HPDE6-E6E7 (cell line): ENCODE results near the gene ITFG1.
"Not testable (repeated sequence)": the region's sequence is repeated elsewhere in the genome, so short reads cannot be mapped to it uniquely, and the experiment has no call there.

Source experiments
- DNase-seq: peaks from one replicate; pipeline ENCODE4 v3.0.0; 2011; ENCODE audit warnings: missing footprints; ENCODE audit errors: extremely low spot score

Gene ITFG1

GRCh38 chr16:47156680-47157215, 304.1 kb downstream of the ITFG1 start:
- no peak for DNase-seq

GRCh38 chr16:47152501-47152900, 308.4 kb downstream of the ITFG1 start:
- DNase-seq = not testable (repeated sequence)

DNA sequence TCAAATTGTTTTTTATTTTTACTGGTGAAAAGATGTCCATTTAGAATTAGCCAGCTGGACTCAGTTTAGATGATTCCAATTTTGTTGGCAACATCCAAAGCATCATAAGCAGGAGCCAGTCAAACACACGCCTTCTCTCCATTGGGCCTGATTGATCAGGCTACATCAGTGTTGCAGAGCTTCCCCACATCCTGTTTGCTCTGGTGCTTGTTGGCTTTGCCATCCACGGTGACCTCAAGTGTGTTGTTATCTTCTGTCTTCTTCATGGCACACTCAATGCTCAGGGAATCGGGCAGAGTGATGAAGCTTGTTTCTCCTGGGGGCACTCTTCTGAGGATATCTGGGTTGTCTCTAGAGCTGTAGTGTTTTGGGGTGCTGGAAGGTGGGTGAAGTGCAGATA, 310.8 kb downstream of the ITFG1 start:
- DNase-seq = no peak

- DNase-seq = no peak
These were observed 316.3 kb downstream of the ITFG1 start for GRCh38 chr16:47144559-47144877.

GRCh38 chr16:47143677-47144558, 316.9 kb downstream of the ITFG1 start, which contains the start of gene NETO2:
Gene NETO2, minus strand, starts transcription at chr16:47143945. Its CDS starts 333 bp downstream, at chr16:47143612.
- DNase-seq = peak; percentile 57

DNA sequence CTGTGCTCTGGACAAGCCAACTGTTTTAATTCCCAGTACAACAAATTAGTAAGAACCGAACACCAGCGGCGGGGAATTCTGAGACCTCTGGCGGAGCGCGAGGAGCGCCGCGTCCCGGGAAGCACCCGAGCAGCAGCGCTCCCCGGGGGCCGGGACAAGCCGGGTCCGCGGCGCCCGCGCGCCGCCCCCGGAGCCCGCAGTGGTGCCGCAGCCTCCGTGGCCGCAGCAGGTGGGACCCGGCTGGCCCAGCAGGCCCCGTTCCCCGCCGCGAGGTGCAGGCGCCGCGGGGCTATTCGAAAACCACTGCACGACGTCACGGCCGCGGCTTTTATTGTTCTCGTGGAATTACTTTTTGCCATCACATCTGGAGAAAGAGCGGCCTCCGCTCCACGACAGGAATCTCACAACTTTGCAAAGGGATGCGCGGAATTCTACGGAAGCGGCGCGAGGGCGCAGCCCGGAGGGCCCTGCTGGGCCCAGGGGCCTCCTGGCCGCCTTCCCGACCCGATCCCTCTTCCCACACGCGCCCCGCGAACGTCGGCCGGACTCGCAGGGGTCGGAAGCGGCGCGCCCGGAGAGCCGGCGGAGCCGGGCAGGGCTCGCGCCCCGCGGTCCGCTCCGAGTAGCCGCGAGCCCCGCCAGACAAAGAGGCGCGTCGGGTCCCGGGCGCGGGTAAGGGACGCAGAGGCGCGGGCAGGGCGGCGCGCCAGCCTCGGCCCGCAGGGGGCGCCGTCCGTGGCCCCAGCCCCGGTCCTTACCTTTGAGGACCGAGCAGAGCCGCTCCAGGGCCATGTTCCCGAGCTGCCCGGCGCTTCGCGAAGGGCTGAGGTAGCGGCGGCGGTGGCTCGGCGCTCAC, 317.8 kb downstream of the ITFG1 start:
- DNase-seq = peak; percentile 75

DNA sequence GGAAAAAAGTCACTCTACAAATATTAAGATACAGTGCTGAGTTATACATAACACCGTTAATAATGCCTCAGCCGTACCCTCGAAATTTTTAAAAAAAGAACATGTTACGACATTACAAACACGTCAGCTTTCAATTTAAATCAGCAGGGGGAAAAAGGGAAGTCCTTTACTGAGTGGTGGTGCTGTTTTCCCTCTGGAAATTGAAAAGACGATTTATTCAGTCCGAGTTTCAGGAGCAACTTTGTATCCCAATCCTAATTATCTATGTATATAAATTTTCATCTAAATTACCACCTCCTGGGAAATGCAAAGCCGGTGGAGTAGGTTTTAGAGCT, 318.4 kb downstream of the ITFG1 start:
- no peak for DNase-seq

DNA sequence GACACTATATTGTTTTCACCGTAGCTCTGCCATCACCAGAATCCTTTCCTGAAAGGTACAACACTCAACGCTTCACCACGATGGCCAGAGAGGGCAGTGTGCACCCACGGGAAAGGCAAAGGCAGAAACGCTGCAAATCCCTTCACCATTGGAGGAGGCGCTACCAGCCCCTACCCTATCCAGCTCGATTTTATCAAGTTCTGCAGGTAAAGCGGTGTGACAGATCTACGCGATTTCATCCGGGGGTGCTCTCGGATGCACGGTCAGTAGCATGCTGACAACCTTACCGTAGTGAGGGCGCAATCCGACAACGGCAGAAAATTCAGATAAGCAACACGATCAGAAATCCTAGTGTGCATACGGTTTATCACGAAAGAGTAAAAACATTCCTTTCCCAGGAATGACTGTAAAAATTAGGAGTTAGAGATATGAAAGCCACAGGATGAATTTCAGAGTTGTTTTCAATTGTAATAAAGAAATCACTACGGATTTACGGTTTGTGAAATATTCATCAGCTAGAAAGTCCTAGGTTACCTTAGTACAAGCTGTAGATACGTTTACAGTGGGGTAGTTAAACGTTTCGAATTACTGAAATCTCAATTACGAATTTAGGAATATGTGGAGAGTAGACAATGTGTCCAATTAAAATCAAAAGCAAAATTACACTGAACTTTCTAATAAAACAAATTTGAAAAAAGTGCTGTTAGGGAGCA, 318.9 kb downstream of the ITFG1 start:
- DNase-seq = peak; percentile 82

DNA sequence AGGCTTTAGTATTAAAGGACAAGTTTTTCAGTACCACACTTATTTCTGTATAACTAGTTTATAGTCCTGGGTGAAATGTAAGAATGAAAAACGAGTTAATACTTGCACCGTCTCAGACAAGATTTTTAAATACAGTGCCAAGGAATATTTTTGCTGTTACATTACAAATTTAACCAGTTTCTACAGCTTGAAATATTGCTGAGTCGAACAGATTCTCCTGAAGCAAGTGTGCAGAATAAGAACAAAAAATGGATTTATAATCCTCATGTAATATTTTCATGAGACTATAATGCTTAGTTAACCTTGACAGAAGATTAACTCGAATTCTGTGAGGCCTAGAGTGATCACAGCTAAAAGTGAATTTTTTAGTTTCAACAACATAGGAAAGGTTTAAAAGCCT, 320.2 kb downstream of the ITFG1 start:
- no peak for DNase-seq

DNA sequence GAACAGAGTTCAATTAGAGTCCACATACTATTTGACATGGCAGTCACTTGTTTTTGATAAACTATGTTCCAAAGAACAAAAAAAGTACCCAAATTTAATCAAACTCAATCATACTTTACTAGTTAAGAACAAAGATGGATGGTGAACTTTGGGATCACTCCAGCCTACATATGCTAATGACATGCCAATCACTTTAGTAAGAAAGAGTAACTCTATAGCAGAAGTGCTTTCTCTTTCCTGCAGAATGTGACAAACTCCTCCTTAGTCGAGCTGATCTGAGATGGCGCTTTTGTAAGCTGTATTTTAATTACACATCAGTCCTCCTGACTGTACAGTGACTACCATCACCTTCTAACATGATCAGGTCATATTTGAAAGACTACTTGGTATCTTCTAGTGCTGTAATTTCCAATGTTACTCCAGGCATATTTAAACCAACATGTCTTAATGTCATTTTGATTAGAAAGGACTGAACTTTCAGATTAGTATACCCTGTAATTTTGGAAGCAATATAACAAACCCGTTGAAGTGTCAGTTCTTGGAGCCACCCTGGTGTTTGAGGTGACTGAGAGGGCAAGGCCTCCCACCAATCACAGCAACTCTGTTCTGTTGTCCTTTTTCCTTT, 321.2 kb downstream of the ITFG1 start:
- DNase-seq = no peak

GRCh38 chr16:47137925-47138324, 322.9 kb downstream of the ITFG1 start:
- not testable (repeated sequence) for DNase-seq

DNA sequence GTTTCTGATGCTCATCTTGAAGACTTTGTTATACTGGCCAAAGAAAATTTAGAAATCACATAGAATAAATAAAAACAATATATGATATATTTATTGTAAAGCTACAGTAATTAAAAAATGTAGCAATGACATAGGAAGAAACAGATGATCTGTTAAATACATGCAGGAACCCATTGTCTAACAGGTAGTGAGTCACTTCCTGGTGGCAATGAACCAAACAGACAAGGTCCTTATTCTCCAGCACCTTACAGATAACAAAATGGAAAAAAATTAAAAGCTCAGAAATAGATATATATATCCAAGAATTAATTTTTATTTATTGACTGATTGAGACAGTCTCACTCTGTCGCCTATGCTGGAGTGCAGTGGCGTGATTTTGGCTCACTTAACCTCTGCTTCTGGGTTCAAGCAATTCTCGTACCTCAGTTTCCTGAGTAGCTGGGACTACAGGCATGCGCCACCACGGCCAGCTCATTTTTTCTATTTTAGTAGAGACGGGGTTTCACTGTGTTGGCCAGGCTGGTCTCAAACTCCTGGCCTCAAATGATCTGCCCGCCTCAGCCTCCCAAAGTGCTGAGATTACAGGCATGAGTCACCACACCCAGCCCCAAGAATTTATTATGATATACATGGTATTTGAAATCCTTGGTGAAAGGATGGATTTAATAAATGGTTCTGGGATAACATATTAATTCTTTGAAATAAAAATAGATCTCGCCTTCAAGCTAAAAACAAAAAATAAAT, 324.6 kb downstream of the ITFG1 start:
- peak; percentile 39 for DNase-seq

DNA sequence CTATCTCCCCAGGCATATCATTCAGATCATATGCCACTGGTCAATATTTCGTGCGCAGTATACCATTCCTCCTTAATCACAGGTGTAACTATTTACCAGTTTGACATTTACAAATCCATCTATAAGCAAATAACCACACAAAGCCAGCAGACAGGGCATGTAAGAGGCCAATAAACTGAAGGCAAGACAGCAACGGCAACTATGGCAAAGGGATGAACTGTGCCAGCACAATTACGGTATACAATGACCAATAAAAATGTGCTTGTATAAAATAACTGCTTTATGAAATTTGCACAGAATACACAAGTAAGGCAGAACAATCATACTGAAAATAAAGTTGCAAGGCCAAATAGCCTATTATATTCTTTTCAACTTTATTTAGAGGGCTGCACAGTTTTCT, 326.3 kb downstream of the ITFG1 start:
- no peak for DNase-seq

DNA sequence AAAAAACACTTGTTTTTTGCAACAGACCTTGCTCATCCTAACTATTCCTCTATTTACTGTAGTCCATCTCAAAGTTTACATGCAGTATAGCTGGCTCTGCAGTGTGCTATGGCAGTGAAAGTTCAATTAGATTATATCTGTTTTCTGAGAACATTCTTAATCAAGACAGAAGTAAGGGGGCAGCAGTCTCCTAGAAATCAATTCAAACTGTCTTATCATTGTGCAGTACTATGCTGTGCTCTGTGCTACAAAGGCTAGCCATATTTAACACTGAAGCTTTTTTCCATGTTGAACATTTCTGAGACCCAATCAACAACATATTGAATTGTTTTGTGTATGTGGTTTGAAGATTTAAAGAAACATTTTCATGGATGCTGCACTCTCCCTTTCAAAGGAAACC, 328.6 kb downstream of the ITFG1 start:
- DNase-seq = no peak

- no peak for DNase-seq
These were observed 331.0 kb downstream of the ITFG1 start for GRCh38 chr16:47129755-47130435.

GRCh38 chr16:47127541-47127940, 333.3 kb downstream of the ITFG1 start:
- DNase-seq = no peak

DNA sequence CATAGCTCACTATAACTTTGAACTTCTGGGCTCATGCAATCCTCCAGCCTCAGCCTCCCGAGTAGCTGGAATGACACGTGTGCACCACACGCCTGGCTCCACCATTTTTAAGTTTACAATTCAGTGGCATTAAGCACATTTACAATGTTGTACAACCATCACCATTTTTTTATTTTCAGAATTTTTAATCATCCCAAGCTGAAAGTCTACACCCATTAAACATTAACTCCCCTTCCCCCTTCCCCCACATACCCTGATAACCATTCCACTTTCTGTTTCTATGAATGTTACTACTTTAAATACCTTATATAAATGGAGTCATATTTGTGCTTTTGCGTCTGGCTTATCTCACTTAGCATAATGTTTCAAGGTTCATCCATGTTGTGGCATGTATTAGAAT, 335.1 kb downstream of the ITFG1 start:
- DNase-seq = no peak

DNA sequence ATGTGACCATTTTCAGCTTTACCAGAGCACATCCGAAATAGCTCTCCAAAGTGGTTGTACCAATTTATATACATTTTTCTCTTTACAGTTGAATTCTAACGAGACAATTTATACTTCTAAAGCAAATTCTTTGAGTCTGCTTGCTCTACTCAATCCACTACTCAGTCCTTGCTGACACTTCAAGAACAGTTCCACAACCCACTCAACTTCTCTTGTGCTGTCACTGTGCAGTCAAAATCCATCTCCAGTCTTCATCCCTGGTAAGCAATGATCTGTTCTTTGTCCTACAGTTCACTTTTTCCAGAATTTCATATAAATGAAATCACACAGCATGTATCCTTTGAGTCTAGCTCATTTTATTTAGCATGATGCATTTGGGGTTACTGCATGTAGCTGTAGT, 347.7 kb downstream of the ITFG1 start:
- no peak for DNase-seq

DNA sequence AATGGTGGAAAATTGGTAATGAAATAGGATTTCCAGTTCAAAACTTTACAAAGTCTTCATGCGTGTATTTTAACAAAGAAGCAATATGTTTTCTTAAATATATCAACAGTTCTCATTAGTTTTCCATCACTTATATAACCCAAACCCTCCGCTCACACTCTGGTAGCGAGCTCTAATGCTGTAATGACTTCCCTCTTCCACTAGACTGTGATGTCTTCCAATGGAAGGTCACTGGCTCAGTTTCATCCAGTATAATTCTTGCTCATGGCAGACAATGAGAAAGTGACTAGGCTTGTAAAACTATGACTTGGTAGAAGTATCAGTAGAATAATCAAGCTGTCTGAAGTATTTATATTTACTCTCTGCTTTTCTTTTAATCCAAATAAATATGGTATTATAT, 349.9 kb downstream of the ITFG1 start:
- DNase-seq = peak; percentile 6

- no peak for DNase-seq
These were observed 351.5 kb downstream of the ITFG1 start for GRCh38 chr16:47109361-47109760.
